ENCODE data around the gene PNCK. TPM values are rescaled to one million over a fixed set of nuclear protein-coding genes. Genes with fewer than 3 reads are reported as not detected.

Gene PNCK
- total and polyA plus RNA-seq, 2 of the 13 experiments (the other 11 are each of a cell fraction or from before 2014, with no cell fraction given): 33.1 TPM; not detected in 1

- TF ChIP-seq HNF1B (CRISPR knock-in tag; IDR thresholded peaks at IDR 0.05) (no peak), IKZF4 (CRISPR knock-in tag; IDR thresholded peaks at IDR 0.05; ENCODE audit: borderline replicate concordance, low read depth, not compliant biosample characterization) (no peak), REST (IDR thresholded peaks at IDR 0.05; ENCODE audit: borderline replicate concordance in 1 of 2, low read depth in 1 of 2, low read length in 2 of 2) (no peak)
Measured at GRCh38 chrX:153669901-153670731, 3.5 kb downstream of the PNCK start (continued).

Measured in HepG2 (cell line).